ENCODE data around the gene ZFPM1. TPM values are rescaled to one million over a fixed set of nuclear protein-coding genes. Genes with fewer than 3 reads are reported as not detected.

The ZFPM1 gene
- total and polyA plus RNA-seq, 12 donors = 0.37 to 23.8 (median 3.5) TPM

DNA sequence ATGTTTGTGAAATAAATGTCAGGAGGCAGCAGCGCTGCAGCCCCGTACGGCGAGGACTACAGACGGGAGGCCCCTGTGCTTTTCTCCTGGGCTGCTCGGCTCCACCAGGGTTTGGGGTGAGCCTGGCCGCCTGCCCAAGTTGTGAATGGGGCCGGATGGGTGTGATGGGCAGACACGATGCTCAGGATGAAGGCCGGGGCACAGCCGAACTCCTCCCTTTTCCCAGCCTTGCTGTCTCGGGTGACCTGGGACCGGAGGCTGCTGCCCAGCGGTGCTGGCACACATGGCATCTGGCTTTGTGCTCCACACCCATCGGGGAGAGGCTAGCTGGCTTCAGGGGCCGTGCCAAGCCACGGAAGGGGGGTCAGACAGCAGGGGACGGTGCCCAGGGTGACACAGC lies 34.2 kb upstream of the ZFPM1 start:
- Histone ChIP-seq H3K36me3 (replicated peaks in 1 of 2) (no peaks in the 10 kb centered on the region), H3K4me3 (no peak overlapping the region), H3K27me3 (no peaks in the 10 kb centered on the region), H3K27ac (no peak overlapping the region), H3K4me1 (replicated peaks in 1 of 2) (no peaks in the 10 kb centered on the region), H3K9me3 (replicated peaks in 1 of 3) (no peaks in the 10 kb centered on the region)
- no peak for DNase-seq
- intact Hi-C loops (cut with DNase I) = no loop called here
- TF ChIP-seq CTCF (IDR thresholded peaks at IDR 0.05) (no peak), POLR2A (IDR thresholded peaks at IDR 0.05) (no peak)
- 72 to 79% (median 77%) methylated on average over 8 to 18 of the region's 18 CpGs for WGBS, 4 donors

GRCh38 chr16:88419790-88420189 lies 33.3 kb upstream of the ZFPM1 start:
- Histone ChIP-seq H3K27me3 (no peaks in the 10 kb centered on the region), H3K4me1 (replicated peaks in 1 of 2) (peaks cover 5 to 7% of the 10 kb centered on the region in 2 donors), H3K36me3 (replicated peaks in 1 of 2) (no peaks in the 10 kb centered on the region), H3K27ac (no peak overlapping the region), H3K4me3 (no peak overlapping the region), H3K9me3 (replicated peaks in 1 of 3) (no peaks in the 10 kb centered on the region)
- intact Hi-C loops (cut with DNase I) = no loop called here
- WGBS, 4 donors = 88 to 96% (median 94%) methylated on average over 3 to 10 of the region's 10 CpGs
- DNase-seq = no peak
- TF ChIP-seq POLR2A (IDR thresholded peaks at IDR 0.05) = no peak
- TF ChIP-seq CTCF (IDR thresholded peaks at IDR 0.05) = no peak

- Histone ChIP-seq H3K4me3 (no peak overlapping the region), H3K36me3 (replicated peaks in 1 of 2) (no peaks in the 10 kb centered on the region), H3K27ac (no peak overlapping the region), H3K9me3 (replicated peaks in 1 of 3) (no peaks in the 10 kb centered on the region), H3K4me1 (replicated peaks in 1 of 2) (peaks cover 7 to 10% of the 10 kb centered on the region in 2 donors), H3K27me3 (no peaks in the 10 kb centered on the region)
- DNase-seq = no peak
- intact Hi-C loops (cut with DNase I) = no loop called here
- no peak for TF ChIP-seq POLR2A (IDR thresholded peaks at IDR 0.05)
- no peak for TF ChIP-seq CTCF (IDR thresholded peaks at IDR 0.05)
- whole genome bisulfite sequencing, 4 donors = 80 to 100% (median 89%) methylated on average over 5 to 12 of the region's 12 CpGs
Measured at GRCh38 chr16:88420496-88420895, 32.6 kb upstream of the ZFPM1 start.

DNA sequence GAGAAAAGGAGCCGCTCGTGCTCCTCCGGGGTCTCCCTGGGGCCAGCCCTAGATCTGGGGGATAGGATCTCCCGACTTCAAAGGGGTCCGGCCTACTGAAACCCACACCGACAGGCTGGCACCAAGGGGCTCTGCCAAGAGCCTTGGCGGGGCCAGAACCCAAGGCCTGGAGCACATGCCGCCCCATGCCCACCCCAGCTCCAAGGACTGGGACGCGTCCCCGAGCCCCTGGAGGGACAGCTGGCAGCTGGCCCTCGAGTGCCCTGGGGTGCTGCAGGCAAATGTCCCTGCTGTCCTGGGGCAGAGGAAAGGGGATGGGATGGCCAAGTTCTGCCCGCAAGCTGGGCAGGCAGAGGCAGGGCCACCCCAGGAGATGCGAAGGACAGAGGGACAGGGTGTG lies 31.8 kb upstream of the ZFPM1 start:
- no peaks in the 10 kb centered on the region for H3K27me3 ChIP-seq
- no peak overlapping the region for H3K4me3 ChIP-seq
- TF ChIP-seq POLR2A (IDR thresholded peaks at IDR 0.05) = no peak
- no peak for TF ChIP-seq CTCF (IDR thresholded peaks at IDR 0.05)
- H3K27ac ChIP-seq = no peak overlapping the region
- no peak for DNase-seq
- WGBS, 4 donors = 84 to 93% (median 87%) methylated on average over 5 to 14 of the region's 14 CpGs; no CpG with 5 or more reads in 1 of the 4 donors
- no peaks in the 10 kb centered on the region for H3K9me3 ChIP-seq (replicated peaks in 1 of 3)
- no peaks in the 10 kb centered on the region for H3K36me3 ChIP-seq (replicated peaks in 1 of 2)
- peaks cover 7 to 10% of the 10 kb centered on the region in 2 donors for H3K4me1 ChIP-seq (replicated peaks in 1 of 2)
- intact Hi-C loops (cut with DNase I) = no loop called here
